ENCODE data around the gene OR52A1. TPM values are rescaled to one million over a fixed set of nuclear protein-coding genes. Genes with fewer than 3 reads are reported as not detected.

The OR52A1 gene
- total RNA-seq, 1 experiment from 2014 or later: not detected

DNA sequence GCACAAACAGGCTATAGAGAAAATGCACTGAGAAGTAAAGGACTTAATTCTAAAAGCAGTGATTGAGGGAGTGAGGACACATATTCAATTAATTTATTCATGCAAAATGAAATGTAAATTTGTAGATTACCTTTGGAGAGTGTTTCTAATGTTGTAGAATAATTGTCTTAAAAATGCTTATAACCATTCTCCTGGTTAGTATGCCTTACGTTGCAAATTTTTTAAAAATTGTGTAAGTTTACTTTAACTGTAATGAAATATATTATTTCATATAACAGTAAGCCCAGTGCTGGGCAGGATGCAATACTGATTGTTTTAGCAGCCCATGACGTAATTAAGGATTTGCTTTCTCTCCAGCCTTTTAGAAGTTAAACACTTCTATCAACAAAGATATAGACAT, 58.5 kb downstream of the OR52A1 start:
- Histone ChIP-seq H3K27me3 (ENCODE audit: low read length) (no peaks in the 10 kb centered on the region), H3K27ac (ENCODE audit: low read length) (no peak overlapping the region), H3K4me2 (ENCODE audit: low read depth, low read length, poor library complexity, severe bottlenecking) (no peak overlapping the region), H3K79me2 (ENCODE audit: low read length) (no peaks in the 10 kb centered on the region), H4K20me1 (ENCODE audit: insufficient read depth, low read depth, low read length) (no peaks in the 10 kb centered on the region), H3K9ac (ENCODE audit: low read length) (no peak overlapping the region), H3K4me1 (ENCODE audit: low read length) (no peaks in the 10 kb centered on the region), H3K36me3 (ENCODE audit: insufficient read depth, low read length) (no peaks in the 10 kb centered on the region), H3K9me2 (replicated peaks; ENCODE audit: insufficient read depth, low read length) (no peaks in the 10 kb centered on the region), H3K9me3 (ENCODE audit: low read length) (no peaks in the 10 kb centered on the region), H2AFZ (ENCODE audit: low read length) (no peak overlapping the region), H3K4me3 (ENCODE audit: low read length) (no peak overlapping the region)
- DNase-seq: no peak

Other genes with a start within 250 kb of the OR52A1 start
- gene OR51G2, start 235.4 kb downstream of the OR52A1 start, total RNA-seq (2014; rRNA removed; shearing (Covaris generic); ENCODE audit: low replicate concordance): not detected in 2 replicates
- gene OR51G1, start 230.4 kb downstream of the OR52A1 start, total RNA-seq (2014; rRNA removed; shearing (Covaris generic); ENCODE audit: low replicate concordance): not detected in 2 replicates
- not detected in 2 replicates for gene OR51A4, start 207.2 kb downstream of the OR52A1 start, total RNA-seq (2014; rRNA removed; shearing (Covaris generic); ENCODE audit: low replicate concordance)
- gene OR51A2, start 199.0 kb downstream of the OR52A1 start, total RNA-seq (2014; rRNA removed; shearing (Covaris generic); ENCODE audit: low replicate concordance): not detected in 2 replicates
- gene OR51L1, start 159.9 kb downstream of the OR52A1 start, total RNA-seq (2014; rRNA removed; shearing (Covaris generic); ENCODE audit: low replicate concordance): not detected in 2 replicates
- gene OR52J3, start 108.2 kb downstream of the OR52A1 start, total RNA-seq (2014; rRNA removed; shearing (Covaris generic); ENCODE audit: low replicate concordance): not detected in 2 replicates
- gene OR52E2, start 95.1 kb downstream of the OR52A1 start, total RNA-seq (2014; rRNA removed; shearing (Covaris generic); ENCODE audit: low replicate concordance): not detected in 2 replicates
- gene OR52E1, start 85.2 kb downstream of the OR52A1 start, total RNA-seq (2014; rRNA removed; shearing (Covaris generic); ENCODE audit: low replicate concordance): not detected in 2 replicates
- gene OR52A5, start 16.4 kb downstream of the OR52A1 start, total RNA-seq (2014; rRNA removed; shearing (Covaris generic); ENCODE audit: low replicate concordance): not detected in 2 replicates
- not detected in 2 replicates for gene OR51V1, start 45.9 kb upstream of the OR52A1 start, total RNA-seq (2014; rRNA removed; shearing (Covaris generic); ENCODE audit: low replicate concordance)
- not detected in 2 replicates for gene HBB, start 72.3 kb upstream of the OR52A1 start, total RNA-seq (2014; rRNA removed; shearing (Covaris generic); ENCODE audit: low replicate concordance)
- gene HBD, start 79.7 kb upstream of the OR52A1 start, total RNA-seq (2014; rRNA removed; shearing (Covaris generic); ENCODE audit: low replicate concordance): not detected in 2 replicates
- gene HBG1, start 95.1 kb upstream of the OR52A1 start, total RNA-seq (2014; rRNA removed; shearing (Covaris generic); ENCODE audit: low replicate concordance): not detected in 2 replicates
- not detected in 2 replicates for gene HBG2, start 100.0 kb upstream of the OR52A1 start, total RNA-seq (2014; rRNA removed; shearing (Covaris generic); ENCODE audit: low replicate concordance)
- not detected in 2 replicates for gene HBE1, start 115.2 kb upstream of the OR52A1 start, total RNA-seq (2014; rRNA removed; shearing (Covaris generic); ENCODE audit: low replicate concordance)
- not detected in 2 replicates for gene OR51B4, start 147.2 kb upstream of the OR52A1 start, total RNA-seq (2014; rRNA removed; shearing (Covaris generic); ENCODE audit: low replicate concordance)
- gene OR51B2, start 169.5 kb upstream of the OR52A1 start, total RNA-seq (2014; rRNA removed; shearing (Covaris generic); ENCODE audit: low replicate concordance): not detected in 2 replicates
- 0.60 TPM in 1 of 2 replicates, not detected in the other for gene OR51B5, start 188.8 kb upstream of the OR52A1 start, total RNA-seq (2014; rRNA removed; shearing (Covaris generic); ENCODE audit: low replicate concordance)
- not detected in 2 replicates for gene OR51B6, start 196.8 kb upstream of the OR52A1 start, total RNA-seq (2014; rRNA removed; shearing (Covaris generic); ENCODE audit: low replicate concordance)
- gene OR51M1, start 229.1 kb upstream of the OR52A1 start, total RNA-seq (2014; rRNA removed; shearing (Covaris generic); ENCODE audit: low replicate concordance): not detected in 2 replicates

Data from Karpas-422 (cell line).